GM23338 (cell line): ENCODE measurements around the gene RBM42. TPM values are rescaled to one million over a fixed set of nuclear protein-coding genes. Genes with fewer than 3 reads are reported as not detected.

Experiments used
- ATAC-seq: fragments of 200-7000 bp; cut with Tn5 transposase; 3 replicates; pipeline ENCODE4 v1.9.1; 2020
- DNase-seq: peaks from one replicate; pipeline ENCODE4 v3.0.0-alpha.2; 2015; ENCODE audit warnings: low spot score
- H2AFZ ChIP-seq: fragments of 200-600 bp; sonication (generic); 2 replicates; pipeline ENCODE4 v1.8.0; 2016; ENCODE audit warnings: antibody characterized with exemption, mild to moderate bottlenecking, moderate library complexity
- H3F3A ChIP-seq: fragments of 200-600 bp; sonication (generic); replicated peaks from 2 replicates; pipeline ENCODE4 v1.8.0; 2017; ENCODE audit warnings: antibody characterized with exemption, mixed run types, low read depth
- H3K27ac ChIP-seq: fragments of 200-600 bp; sonication (generic); 2 replicates; pipeline ENCODE4 v1.6.1; 2016; ENCODE audit warnings: low read depth
- H3K27me3 ChIP-seq: fragments of 200-600 bp; sonication (generic); 2 replicates; pipeline ENCODE4 v1.8.0; 2016; ENCODE audit warnings: mild to moderate bottlenecking, mixed run types, moderate library complexity; ENCODE audit not compliant: insufficient read depth
- H3K36me3 ChIP-seq: fragments of 200-600 bp; sonication (generic); 2 replicates; pipeline ENCODE4 v1.8.0; 2016; ENCODE audit warnings: mild to moderate bottlenecking; ENCODE audit not compliant: insufficient read depth
- H3K4me1 ChIP-seq: fragments of 200-600 bp; sonication (generic); 2 replicates; pipeline ENCODE4 v1.8.0; 2016; ENCODE audit warnings: mild to moderate bottlenecking, moderate library complexity; ENCODE audit not compliant: insufficient read depth
- H3K4me2 ChIP-seq: fragments of 200-600 bp; sonication (generic); 2 replicates; pipeline ENCODE4 v1.7.1; 2017; ENCODE audit warnings: mixed run types
- H3K4me3 ChIP-seq: fragments of 200-600 bp; sonication (generic); 2 replicates; pipeline ENCODE4 v1.6.1; 2016; ENCODE audit warnings: mixed run types
- H3K79me2 ChIP-seq: fragments of 200-600 bp; sonication (generic); replicated peaks from 2 replicates; pipeline ENCODE4 v1.8.0; 2017; ENCODE audit warnings: mild to moderate bottlenecking; ENCODE audit not compliant: insufficient read depth
- H3K9me2 ChIP-seq: fragments of 200-600 bp; sonication (generic); 2 replicates; pipeline ENCODE4 v1.8.0; 2017; ENCODE audit not compliant: insufficient read depth
- H4K20me1 ChIP-seq: fragments of 200-600 bp; sonication (generic); replicated peaks from 2 replicates; pipeline ENCODE4 v1.8.0; 2017; ENCODE audit warnings: mild to moderate bottlenecking; ENCODE audit not compliant: insufficient read depth
- H3K27ac Mint-ChIP-seq: 2 replicates; pipeline ENCODE4 v1.8.0; 2020; ENCODE audit warnings: inconsistent platforms, mild to moderate bottlenecking, moderate library complexity, mixed read lengths
- H3K27me3 Mint-ChIP-seq: 3 replicates; pipeline ENCODE4 v1.8.0; 2022; ENCODE audit warnings: low read depth, mild to moderate bottlenecking, moderate library complexity, mixed read lengths, inconsistent platforms; ENCODE audit not compliant: insufficient read depth, poor library complexity
- H3K36me3 Mint-ChIP-seq: 3 replicates; pipeline ENCODE4 v1.8.0; 2021; ENCODE audit warnings: low read depth, mild to moderate bottlenecking, inconsistent platforms, moderate library complexity, mixed read lengths
- H3K4me1 Mint-ChIP-seq: 3 replicates; pipeline ENCODE4 v1.8.0; 2020; ENCODE audit warnings: mild to moderate bottlenecking, inconsistent platforms, mixed read lengths
- H3K4me3 Mint-ChIP-seq: 3 replicates; pipeline ENCODE4 v1.8.0; 2021; ENCODE audit warnings: moderate library complexity, mild to moderate bottlenecking, inconsistent platforms, mixed read lengths
- H3K9me3 Mint-ChIP-seq: 3 replicates; pipeline ENCODE4 v1.8.0; 2020; ENCODE audit warnings: moderate library complexity, mild to moderate bottlenecking, inconsistent platforms, mixed read lengths
- ETS1 ChIP-seq: IDR thresholded peaks from 2 replicates; pipeline ENCODE4 v1.6.1; 2016; ENCODE audit warnings: antibody characterized with exemption
- EZH2phosphoT487 ChIP-seq: fragments of 200-600 bp; sonication (generic); IDR thresholded peaks from one replicate; pipeline ENCODE4 v1.8.1; 2018; ENCODE audit warnings: antibody characterized with exemption; ENCODE audit not compliant: unreplicated experiment
- JUNB ChIP-seq: IDR thresholded peaks from one replicate; pipeline ENCODE4 v1.6.1; 2016; ENCODE audit warnings: antibody characterized with exemption; ENCODE audit not compliant: unreplicated experiment
- NANOG ChIP-seq: IDR thresholded peaks from 2 replicates; pipeline ENCODE4 v1.6.1; 2016; ENCODE audit warnings: antibody characterized with exemption, borderline replicate concordance
- STAT1 ChIP-seq: IDR thresholded peaks from one replicate; pipeline ENCODE4 v1.6.1; 2016; ENCODE audit warnings: antibody characterized with exemption; ENCODE audit not compliant: unreplicated experiment
- ZNF331 ChIP-seq: fragments of 250-450 bp; sonication (Bioruptor Pico); IDR thresholded peaks from 2 replicates; pipeline ENCODE4 v1.5.0; 2020; ENCODE audit warnings: low read depth, mild to moderate bottlenecking, moderate library complexity
- ZNF462 ChIP-seq: fragments of 250-450 bp; sonication (Bioruptor Pico); IDR thresholded peaks from 2 replicates; pipeline ENCODE4 v1.5.0; 2020; ENCODE audit warnings: mild to moderate bottlenecking, moderate library complexity
- polyA plus RNA-seq: library from polyadenylated mRNA; unstranded; fragments of >200 nt; fragmentation: Nextera tagmentation; extraction: Ambion mirVana; gene quantifications from 2 replicates; pipeline ENCODE4 v1.2.1, GENCODE V29; 2016
- total RNA-seq: library from RNA; depleted of rRNA; stranded (reverse); fragments of >200 nt; shearing (Covaris generic); gene quantifications from 2 replicates; pipeline ENCODE4 v1.2.3, GENCODE V29; 2014
- TF ChIP-seq, protein P1 (sequence below), 2 experiments: fragments of 200-600 bp in 1 of 2; sonication (generic) in 1 of 2; conservative IDR thresholded peaks; 2 replicates each; pipeline versions ENCODE4 v1.5.1 to v1.6.1; 2016 to 2017; ENCODE audit warnings: antibody characterized with exemption in 2 of 2, low read depth in 2 of 2, mild to moderate bottlenecking in 2 of 2, moderate library complexity in 1 of 2

Gene RBM42
- total and polyA plus RNA-seq, 2 experiments from 2014 or later: 74.7 to 82.9 TPM

DNA sequence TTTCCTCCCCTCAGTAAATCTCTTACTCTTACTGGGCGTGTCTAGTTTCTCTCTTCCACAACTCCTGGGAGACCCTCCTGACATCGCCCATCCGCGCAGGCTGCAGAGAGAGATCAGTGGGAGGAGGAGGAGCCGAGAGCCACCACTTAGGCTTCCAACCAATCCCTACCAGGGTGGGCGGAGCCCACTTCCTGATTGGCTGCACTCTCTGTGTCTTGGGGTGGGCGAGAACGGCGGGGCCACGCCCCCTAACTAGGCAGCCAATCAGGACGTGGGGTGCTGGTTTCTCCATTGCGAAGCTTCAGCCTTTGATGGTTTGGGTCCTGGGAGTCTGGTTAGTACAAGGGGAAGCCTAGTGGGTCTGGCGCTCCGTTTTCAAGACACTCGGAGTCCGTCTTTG is 43.0 kb upstream of the RBM42 start, which contains the start of gene PMIS2 (continued):
- TF ChIP-seq, protein P1, sequence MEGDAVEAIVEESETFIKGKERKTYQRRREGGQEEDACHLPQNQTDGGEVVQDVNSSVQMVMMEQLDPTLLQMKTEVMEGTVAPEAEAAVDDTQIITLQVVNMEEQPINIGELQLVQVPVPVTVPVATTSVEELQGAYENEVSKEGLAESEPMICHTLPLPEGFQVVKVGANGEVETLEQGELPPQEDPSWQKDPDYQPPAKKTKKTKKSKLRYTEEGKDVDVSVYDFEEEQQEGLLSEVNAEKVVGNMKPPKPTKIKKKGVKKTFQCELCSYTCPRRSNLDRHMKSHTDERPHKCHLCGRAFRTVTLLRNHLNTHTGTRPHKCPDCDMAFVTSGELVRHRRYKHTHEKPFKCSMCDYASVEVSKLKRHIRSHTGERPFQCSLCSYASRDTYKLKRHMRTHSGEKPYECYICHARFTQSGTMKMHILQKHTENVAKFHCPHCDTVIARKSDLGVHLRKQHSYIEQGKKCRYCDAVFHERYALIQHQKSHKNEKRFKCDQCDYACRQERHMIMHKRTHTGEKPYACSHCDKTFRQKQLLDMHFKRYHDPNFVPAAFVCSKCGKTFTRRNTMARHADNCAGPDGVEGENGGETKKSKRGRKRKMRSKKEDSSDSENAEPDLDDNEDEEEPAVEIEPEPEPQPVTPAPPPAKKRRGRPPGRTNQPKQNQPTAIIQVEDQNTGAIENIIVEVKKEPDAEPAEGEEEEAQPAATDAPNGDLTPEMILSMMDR (conservative IDR thresholded peaks at IDR 0.05; ENCODE audit: low read depth in 2 of 2): no peak
- TF ChIP-seq EZH2phosphoT487 (no peak), NANOG (no peak), ZNF331 (CRISPR knock-in tag) (no peak), ZNF462 (no peak), STAT1 (no peak)

- Mint-ChIP-seq H3K36me3 (no peaks in the 10 kb centered on the region), H3K27ac (no peak overlapping the region), H3K4me1 (no peaks in the 10 kb centered on the region), H3K9me3 (peaks cover 6% of the 10 kb centered on the region; the same call in 1 of the 3 replicates), H3K27me3 (peaks cover 9% of the 10 kb centered on the region), H3K4me3 (no peak overlapping the region)
- Histone ChIP-seq H3K4me3 (no peak overlapping the region), H3K27ac (no peak overlapping the region), H3K79me2 (no peaks in the 10 kb centered on the region), H3K9me2 (no peaks in the 10 kb centered on the region), H3K36me3 (no peaks in the 10 kb centered on the region), H3K4me1 (no peaks in the 10 kb centered on the region), H2AFZ (no peak overlapping the region), H4K20me1 (no peaks in the 10 kb centered on the region; the same call in 1 of the 2 replicates), H3K4me2 (no peak overlapping the region), H3K27me3 (peaks cover 15% of the 10 kb centered on the region; the same call in 1 of the 2 replicates), H3F3A (no peaks in the 10 kb centered on the region)
- DNase-seq (no peak), ATAC-seq (no peak)
- TF ChIP-seq JUNB (no peak), NANOG (no peak), ETS1 (no peak)
- TF ChIP-seq, protein P1 (conservative IDR thresholded peaks at IDR 0.05; ENCODE audit: low read depth in 2 of 2): no peak
These were observed 41.5 kb upstream of the RBM42 start for GRCh38 chr19:35587321-35587720.
